HG02588 (cell line): ENCODE results near the gene GRWD1.

Source experiments
- ATAC-seq: cut with Tn5 transposase; IDR thresholded peaks from one replicate; pipeline ENCODE4 v1.9.1; 2021; ENCODE audit warnings: mild to moderate bottlenecking, moderate library complexity; ENCODE audit not compliant: unreplicated experiment

Gene GRWD1

DNA sequence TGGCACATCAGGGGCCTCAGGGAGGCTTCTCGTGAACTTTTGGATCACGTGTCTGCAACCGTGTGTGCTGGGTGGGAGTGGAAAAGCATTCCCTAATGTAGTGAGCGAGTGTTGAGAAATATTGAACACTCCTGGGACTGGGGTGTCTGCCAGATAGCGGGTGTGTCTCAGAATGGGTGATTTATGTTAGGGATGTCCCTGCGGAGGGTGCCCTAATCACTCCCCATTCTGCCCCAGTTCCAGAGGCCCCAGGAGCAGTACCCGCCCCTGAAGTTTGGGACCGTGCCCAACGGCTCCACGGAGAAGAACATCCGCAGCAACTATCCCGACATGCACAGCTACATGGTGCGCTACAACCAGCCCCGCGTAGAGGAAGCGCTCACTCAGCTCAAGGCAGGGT is 24.2 kb upstream of the GRWD1 start:
- ATAC-seq = no peak

DNA sequence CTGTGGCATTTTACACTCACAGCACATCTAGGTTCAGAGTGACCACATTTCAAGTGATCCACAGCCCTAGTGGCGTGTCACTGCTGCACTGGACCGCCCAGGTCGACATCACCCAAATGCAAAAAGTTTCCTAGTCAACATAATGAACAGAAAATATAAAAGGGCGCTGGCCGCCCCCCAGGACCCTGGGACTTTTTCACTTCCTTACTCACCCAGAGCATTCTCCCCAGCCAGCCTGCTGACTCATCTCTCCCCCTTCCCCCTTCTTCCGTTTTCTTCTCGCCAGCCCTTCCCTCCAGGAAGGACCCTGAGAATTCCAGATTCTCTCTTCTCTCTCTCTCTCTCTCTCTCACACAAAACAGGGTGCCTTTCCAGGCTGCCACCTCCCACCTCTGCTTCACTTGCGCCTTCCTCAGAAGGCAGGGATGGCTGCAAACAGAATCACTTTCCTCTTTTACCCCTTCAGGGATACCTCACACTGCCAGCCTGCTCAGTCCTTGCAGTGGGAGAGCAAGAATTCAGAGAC is 21.0 kb upstream of the GRWD1 start:
- ATAC-seq = no peak

DNA sequence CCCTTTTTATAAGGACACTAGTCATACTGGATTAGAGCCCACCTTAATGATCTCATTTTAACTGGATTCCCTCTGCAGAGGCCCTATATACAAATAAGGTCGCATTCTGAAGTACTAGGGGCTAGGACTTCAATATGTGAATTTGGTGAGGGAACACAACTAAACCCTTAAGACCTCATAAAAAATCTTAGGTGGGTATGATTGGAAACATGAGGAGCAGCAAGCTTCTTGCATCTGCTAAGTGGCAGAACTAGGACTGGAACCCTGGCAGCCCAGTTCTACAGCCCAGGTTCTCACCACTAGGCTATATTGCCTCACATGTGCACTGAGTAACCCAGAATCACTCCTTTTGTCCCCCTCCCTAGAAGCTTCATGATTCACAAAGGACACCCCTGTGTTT is 17.1 kb upstream of the GRWD1 start:
- ATAC-seq = no peak

DNA sequence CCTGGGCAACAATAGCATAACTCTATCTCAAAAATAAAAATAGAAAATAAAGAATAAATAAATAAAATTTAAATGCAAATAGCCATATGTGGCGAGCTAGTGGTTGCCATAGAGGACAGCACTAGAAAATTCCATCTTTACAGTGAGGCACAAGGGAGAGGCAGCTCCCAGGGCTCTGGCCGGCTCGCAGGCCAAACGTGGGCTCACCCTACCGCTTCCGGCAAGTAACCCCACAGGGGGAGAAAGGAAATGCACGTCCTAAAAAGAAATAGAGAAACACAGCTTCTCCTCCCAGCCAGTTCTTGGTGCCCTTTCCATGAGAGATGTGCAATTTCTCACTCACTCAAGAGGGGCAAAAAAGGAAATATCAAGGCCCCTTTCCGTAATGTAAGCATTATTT is 12.4 kb upstream of the GRWD1 start:
- no peak for ATAC-seq

DNA sequence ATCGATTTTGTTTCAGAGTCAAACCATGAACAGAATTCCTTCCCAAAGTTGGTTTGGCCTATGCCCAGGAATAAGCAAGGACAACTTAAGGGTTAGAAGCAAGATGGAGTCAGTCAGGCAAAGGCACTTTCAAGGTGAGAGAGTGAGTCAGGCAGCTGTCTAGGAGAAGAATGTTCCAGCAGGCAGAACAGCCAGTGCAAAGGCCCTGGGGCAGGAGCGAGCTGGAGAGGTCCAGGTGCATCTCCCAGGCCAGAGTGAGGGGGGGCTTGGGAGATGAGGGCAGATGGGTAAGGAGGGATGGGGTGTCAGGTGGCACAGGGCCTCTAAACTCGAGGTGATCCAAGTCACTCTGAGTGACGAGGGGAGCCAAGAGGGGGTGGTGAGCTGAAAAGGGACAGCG is 9.2 kb upstream of the GRWD1 start:
- ATAC-seq = no peak

DNA sequence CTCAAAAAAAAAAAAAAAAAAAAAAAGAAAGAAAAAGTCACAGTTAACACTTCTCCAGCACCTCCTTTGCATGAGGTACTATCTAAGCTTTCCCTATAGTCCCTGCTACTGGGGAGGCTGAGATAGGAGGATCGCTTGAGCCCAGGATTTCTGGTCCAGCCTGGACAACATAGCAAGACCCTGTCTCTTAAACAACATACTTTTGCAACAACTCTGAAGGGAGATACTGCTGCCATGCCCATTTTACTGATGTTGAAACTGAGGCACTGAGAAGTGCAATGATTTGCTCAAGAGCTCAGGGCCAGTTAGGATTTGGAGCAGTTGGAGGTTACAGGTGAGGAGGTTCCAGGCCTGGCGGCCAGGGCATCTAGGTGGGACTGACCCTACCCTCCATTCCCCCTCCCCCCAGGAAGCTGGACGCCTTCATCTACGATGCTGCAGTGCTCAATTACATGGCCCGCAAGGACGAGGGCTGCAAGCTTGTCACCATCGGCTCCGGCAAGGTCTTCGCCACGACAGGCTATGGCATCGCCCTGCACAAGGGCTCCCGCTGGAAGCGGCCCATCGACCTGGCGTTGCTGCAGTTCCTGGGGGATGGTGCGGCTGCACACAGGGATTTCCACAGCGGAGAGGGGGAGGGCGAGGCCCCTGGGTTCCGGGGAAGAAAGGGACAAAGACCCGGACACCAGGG is 4.3 kb upstream of the GRWD1 start:
- no peak for ATAC-seq

DNA sequence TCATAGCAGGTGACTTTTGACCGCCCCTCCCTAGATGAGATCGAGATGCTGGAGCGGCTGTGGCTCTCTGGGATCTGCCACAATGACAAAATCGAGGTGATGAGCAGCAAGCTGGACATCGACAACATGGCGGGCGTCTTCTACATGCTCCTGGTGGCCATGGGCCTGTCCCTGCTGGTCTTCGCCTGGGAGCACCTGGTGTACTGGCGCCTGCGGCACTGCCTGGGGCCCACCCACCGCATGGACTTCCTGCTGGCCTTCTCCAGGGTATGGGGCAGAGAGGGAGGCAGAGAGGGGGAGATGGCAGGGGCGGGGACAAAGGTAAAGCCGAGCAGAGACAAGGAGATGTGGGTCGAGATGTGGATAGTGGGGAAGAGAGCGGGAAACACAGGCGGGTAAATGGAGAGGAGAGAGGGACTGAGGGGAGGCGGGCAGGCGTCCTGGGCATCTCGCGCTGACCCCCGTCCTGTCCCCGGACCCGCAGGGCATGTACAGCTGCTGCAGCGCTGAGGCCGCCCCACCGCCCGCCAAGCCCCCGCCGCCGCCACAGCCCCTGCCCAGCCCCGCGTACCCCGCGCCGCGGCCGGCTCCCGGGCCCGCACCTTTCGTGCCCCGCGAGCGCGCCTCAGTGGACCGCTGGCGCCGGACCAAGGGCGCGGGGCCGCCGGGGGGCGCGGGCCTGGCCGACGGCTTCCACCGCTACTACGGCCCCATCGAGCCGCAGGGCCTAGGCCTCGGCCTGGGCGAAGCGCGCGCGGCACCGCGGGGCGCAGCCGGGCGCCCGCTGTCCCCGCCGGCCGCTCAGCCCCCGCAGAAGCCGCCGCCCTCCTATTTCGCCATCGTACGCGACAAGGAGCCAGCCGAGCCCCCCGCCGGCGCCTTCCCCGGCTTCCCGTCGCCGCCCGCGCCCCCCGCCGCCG is 3.4 kb upstream of the GRWD1 start:
- ATAC-seq = no peak

DNA sequence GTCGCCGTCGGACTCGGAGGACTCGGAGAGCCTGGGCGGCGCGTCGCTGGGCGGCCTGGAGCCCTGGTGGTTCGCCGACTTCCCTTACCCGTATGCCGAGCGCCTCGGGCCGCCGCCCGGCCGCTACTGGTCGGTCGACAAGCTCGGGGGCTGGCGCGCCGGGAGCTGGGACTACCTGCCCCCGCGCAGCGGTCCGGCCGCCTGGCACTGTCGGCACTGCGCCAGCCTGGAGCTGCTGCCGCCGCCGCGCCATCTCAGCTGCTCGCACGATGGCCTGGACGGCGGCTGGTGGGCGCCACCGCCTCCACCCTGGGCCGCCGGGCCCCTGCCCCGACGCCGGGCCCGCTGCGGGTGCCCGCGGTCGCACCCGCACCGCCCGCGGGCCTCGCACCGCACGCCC is 2.5 kb upstream of the GRWD1 start:
- no peak for ATAC-seq

DNA sequence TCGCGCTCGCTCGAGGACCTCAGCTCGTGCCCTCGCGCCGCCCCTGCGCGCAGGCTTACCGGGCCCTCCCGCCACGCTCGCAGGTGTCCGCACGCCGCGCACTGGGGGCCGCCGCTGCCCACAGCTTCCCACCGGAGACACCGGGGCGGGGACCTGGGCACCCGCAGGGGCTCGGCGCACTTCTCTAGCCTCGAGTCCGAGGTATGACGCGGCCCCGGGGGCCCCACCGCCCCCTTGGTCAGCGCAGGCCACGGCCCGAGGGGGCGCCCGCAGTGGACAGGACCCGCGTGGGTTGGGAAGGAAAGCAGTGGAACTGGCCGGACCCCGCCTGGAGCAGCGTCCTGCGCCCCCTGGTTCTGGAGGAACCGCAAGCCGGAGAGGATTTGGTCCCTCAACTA is 2.1 kb upstream of the GRWD1 start:
- ATAC-seq = no peak

DNA sequence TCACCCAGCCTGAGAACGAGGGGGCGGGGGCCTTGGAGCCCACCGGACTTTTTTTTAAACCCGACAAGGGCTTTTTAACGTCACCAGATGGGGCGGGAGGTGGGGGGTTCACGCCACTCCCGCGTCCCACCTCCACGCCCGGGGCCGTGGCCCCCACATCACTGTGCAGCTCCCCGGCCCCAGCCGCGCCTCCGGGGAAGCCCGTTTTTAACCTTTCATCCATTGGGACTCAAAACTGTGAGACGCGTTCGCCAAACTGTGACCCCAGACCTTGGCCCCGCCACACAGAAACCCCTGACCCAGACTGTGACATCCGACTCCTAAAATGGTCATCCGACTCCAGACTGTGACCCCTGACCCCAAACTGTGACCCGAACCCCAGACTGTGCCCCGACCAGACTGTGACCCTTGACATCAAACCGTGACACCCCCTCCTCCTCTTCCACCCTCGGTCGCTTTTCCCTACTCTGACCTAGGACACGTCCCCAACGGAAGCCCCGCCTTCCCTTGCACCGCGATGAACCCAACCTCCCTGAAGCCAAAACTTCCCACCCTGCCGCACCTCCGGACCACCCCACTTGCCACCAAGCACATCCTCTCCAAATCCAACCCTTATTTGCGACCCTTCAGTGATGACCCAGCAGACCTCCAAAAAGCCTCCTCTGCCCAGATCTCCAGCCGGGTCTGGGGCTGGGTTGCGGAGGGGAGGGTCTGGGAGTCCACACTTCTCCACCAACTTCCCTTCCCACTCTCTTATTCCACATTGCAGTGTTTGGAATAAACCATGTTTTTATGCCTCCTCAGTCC is 1.5 kb upstream of the GRWD1 start:
- ATAC-seq = no peak

DNA sequence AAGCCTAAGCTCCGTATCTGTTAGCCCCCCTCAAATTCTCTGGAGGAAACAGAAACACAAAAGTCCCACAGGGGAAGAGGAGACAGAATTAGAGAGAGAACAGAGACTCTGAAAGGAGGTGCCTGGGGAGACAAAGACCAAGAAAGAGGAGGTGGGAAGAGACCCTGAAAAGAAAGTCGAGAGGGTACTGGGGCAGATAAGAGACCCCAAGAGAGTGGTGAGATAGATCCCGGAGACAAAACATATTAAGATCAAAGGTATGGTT is 915 bp upstream of the GRWD1 start:
- ATAC-seq = no peak

DNA sequence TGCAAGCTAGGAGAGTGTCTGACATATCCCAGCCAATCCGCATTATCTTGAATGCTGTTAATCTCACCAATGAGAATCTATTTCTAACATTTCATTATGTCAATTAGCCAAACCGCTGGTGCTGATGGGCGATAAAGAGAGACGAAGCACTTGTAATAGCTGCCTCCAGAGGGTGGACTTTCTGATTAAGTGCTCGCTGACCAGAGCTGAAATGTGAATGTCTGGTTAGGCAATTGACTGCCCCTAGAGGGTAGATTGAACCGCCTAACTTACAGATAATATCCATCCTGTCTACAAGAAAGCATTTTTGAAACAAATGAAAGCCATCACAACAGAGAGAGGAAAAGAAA is 552 bp upstream of the GRWD1 start:
- no peak for ATAC-seq

DNA sequence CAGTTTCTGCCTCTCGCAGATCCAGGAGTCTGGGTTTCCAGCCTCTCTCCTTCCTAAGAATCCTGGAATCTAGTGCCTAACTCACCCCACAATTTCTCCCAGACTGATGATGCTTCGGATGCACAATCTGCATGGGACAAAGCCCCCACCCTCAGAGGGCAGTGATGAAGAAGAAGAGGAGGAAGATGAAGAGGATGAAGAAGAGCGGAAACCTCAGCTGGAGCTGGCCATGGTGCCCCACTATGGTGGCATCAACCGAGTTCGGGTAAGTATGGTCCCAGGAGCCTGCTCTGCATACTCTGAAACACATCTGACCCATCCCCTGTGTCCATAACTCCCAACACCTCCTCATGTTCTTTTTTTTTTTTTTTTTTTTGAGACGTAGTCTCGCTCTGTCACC is 796 bp downstream of the GRWD1 start:
- no peak for ATAC-seq

DNA sequence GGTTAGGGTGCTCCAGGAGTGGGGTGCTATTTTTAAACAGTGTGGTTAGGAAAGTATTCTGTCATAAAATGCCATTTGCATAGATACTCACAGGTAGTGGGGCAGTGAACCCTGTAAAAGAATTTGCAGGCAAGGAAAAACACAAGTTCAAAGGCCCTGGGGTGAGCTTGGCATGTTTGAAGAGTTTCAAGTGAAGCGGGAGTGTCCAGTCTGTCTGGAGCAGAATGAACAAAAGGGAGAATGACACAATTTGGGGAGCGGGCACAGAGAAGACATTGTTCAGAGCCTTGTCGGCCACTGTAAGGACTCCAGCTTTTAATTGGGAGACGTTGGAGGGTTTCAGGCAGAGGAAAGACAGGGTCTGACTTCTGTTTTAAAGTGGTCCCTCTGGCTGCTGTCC is 2.8 kb downstream of the GRWD1 start:
- no peak for ATAC-seq

DNA sequence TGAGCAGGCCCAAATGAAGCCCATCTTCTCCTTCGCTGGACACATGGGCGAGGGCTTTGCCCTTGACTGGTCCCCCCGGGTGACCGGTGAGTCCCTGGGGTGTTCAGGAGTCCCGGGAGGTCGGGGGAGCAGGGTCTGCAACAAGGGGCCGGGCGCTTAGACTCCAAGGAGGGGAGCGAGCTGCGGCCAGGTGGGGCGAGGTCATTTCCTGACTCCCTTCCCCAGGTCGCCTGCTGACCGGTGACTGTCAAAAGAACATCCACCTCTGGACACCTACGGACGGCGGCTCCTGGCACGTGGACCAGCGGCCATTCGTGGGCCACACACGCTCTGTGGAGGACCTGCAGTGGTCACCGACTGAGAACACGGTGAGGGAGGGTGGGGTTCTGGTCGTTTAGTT is 4.7 kb downstream of the GRWD1 start:
- ATAC-seq = no peak

DNA sequence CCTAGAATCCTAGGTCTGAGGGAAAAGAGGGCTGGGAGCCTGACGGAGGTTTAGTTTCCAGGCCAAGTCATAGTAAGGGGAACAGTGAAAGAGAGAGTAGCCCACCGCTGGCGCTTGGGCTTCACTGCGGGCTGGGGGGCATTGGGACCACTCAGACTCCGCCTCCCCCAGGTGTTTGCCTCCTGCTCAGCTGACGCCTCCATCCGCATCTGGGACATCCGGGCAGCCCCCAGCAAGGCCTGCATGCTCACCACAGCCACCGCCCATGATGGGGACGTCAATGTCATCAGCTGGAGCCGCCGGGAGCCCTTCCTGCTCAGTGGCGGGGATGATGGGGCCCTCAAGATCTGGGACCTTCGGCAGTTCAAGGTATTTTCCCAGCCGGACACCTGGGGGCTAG is 5.1 kb downstream of the GRWD1 start:
- ATAC-seq = no peak

DNA sequence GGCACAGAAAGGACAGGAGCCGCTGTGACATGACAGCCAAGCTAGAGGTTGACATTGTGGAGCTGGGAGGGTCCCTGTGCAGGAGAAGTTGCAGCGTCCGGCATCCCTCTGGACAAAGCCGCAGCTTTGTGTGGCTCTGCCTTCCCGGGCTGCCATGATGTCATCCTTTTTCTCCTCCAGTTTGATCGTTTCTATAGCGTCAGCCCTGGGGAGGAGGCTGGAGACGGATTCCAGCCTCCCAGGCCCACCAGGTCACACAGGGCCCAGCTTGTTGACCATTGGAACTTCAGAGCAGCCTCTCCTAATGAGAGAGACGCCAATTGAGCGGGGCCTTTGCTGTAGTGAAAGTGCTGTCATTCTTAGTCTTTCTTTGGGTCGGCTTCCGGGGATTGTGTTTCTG is 5.8 kb downstream of the GRWD1 start:
- no peak for ATAC-seq

DNA sequence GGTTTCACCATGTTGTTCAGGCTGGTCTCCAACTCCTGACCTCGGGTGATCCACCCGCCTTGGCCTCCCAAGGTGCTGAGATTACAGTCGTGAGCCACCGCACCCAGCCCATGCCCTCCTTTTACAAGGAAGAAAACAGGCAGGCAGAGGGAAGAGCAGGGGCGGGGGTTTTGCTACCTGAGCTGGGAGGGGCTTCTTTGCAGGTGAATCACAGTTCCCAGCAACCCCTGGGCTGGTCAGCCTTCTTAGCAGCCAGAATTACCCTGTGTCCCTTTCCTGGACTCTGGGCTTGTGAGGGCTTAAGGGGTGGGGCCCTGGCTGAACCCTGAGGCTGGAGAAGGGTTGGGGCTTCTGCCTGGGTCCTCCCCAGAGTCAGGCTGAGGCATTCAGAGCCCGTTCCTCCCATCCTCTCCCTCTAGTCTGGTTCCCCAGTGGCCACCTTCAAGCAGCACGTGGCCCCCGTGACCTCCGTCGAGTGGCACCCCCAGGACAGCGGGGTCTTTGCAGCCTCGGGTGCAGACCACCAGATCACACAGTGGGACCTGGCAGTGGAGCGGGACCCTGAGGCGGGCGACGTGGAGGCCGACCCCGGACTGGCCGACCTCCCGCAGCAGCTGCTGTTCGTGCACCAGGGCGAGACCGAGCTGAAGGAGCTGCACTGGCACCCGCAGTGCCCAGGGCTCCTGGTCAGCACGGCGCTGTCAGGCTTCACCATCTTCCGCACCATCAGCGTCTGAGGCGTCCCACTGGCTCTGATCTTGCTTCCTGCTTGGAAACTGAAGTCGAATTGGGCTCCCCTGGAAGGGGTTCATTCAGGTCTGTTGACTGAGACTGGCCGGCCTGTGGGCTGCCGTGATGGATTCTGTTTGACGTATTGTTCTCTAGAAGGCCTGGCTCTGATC is 6.8 kb downstream of the GRWD1 start:
- no peak for ATAC-seq

DNA sequence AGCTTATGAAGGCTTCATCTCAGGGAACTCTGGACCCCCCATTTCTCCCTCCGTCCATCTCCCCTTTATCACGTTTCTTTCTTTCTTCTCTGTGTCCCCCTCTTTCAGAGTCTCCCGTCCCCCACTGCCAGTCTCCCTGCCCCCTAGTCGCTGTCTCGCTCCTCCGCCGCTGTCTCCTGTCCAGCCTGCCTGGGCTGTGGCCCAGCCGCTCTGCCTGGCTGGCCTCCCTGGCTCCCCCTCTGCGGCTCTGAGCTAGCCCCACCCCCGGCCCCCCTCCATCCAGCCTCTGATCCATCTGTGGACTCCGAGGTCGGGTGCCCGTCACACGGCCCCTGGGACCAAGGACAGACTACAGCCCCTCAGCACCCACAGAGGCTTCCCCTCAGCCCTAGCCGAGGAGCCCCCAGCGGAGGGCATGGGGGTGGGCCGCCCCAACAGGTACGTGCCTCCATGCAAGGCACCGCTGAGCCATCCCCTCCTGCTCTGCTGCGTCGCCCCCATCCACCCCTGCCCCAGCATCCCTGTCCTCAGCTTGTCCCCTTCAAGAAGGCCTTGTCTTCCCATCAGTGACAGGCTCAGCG is 8.5 kb downstream of the GRWD1 start:
- ATAC-seq = no peak

DNA sequence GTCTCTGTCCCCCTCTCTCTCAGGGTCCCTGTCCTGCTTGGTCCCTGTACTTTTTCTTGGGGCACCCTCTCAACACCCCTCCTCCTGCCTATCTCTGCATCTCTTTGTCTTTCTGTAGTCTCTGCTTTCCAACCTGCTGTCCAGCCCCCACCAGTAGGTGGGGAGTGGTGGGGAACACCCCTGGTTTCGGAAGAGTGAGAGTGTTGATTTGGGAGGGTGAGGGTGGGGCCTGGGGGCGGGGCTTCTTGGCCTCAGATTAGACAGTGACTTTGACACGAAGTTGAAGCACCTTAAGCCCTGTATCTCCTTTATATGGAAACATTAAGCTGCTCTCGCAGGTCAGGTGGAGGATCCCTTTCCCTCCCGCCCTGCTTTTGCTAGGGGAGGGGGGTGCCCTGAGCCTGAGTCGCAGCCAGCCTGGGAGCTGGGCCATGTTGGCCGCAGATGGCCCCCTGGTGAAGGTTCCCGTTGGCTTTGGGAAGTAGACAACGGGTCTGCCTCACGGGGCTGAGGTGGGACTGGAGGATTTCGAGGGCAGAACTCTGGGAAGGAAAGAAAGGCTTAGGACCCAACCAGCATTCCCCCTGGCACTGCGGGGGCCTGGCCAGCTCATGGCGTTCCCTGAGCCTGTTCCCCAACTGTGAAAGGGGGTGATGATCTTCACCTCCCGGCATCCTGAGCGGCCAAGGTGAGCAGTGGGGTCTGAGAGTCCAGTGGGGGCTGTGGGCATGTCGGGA is 9.6 kb downstream of the GRWD1 start, which contains the start of gene KCNJ14:
Gene KCNJ14, plus strand, starts transcription at position 404 of the 737 bp plus-strand sequence. CDS start 6,151 bp downstream, outside the sequence.
- no peak for ATAC-seq
